HG02798 (cell line): ENCODE measurements around the gene TRIP11.

Experiments used
- ATAC-seq: cut with Tn5 transposase; IDR thresholded peaks from one replicate; pipeline ENCODE4 v1.9.1; 2021; ENCODE audit warnings: mild to moderate bottlenecking; ENCODE audit not compliant: unreplicated experiment, poor library complexity

The TRIP11 gene

DNA sequence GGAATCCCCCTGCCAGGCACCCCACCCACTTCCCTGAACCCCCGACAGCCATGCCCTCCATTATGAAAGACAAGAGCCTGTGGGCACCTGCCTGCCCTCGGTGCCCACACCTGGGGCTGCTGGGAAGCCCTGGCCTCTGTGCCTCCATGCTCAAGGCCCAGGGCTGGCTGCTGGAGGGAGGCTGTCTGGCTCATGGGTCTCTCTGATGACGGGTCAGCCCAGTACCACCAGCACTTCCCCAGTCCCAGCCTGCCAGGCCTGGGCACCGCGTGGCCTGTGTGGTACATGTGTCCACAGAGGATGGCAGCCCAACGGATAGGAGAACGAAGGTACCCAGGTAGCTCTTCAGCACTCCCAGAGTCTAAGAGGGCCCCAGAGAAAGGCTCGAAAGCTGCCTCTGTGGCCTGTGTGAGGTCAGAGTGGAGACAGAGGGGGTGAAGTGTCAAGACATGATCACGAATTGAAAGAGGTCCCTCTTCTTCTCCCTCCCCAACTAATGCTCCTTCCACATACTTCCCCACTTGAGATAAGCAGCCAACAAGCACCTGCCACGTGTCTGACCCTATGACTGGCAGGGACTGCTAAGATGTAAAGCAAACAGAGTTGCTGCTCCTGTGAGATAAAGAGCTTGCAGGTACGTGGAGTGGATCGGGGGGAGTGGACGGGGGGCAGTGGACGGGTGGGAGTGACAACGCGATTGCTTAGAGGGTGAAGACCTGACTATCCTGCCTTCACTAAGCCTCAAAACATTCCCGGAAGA lies 113.5 kb downstream of the TRIP11 start:
- ATAC-seq, result no peak

DNA sequence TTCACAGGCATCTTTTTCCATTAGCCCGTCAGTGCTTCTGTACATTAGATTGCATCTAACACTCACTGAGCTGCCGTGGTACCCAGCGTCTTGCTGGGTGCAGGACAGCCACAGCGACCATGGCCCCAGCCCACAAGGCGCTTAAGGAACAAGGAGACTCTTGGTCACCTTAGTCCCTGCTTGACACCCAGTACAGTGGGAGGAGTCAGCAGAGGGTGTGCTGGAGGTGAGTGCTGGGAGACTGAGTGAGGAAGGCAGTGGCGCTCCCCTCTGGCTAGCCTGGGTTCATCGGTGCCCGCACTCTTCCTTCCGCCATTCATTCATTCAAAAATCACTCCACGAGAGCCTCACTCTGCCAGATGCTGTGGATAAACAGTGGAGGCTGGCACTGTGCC lies 114.1 kb downstream of the TRIP11 start:
- ATAC-seq, result no peak

DNA sequence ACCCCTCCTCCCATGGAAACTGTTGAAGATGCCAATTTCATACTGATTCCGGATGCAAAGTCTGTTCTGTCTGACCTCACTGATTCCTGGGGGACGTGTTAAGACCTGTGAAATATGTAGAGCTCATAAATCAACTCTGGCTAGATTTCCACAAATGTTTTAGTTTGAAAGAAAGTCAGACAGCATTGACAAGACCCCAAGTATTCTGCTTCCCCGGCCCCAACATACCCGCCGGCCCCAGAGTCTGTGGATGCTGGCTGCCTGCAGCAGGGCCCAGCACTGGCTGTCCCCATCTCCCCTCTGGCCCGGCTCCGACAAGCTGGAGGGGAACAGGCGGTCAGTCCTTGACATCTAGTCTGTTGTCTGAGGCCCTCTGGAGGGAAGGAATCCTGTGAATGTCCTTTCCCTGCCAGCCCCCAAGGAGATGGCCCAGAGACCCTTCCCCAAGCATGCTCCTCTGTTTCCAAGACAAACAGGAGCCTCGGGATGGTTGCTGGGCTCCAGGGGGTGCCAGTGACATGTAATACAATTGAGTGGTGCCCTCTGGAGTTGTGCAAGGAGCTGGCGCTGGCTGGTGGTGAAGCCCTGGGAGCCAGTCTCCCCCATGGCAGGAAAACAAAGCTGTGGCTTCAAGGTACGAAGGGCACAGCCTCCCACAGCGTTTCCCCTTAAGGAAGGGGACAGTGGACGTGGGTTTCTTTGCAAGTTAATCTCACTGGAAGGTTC lies 114.7 kb downstream of the TRIP11 start:
- no peak for ATAC-seq

DNA sequence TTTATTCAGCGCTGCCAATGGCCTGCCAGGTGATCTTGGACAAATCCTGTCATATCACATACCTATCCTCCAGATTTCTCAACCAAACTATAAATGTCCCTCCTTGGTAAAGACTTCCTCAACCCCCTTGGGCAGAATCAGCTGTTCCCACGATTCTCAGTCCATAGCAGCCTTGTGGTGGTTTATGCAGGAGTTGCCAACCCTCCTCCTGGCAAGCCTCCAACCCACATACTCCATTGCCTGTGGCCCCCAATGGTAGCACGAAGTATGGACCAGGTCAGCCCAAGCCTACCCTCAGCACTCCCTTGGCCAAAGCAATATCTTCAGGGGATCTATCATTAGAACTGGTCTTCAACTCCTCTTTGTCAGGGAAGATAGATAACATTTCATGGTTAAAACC lies 119.3 kb downstream of the TRIP11 start:
- no peak for ATAC-seq

DNA sequence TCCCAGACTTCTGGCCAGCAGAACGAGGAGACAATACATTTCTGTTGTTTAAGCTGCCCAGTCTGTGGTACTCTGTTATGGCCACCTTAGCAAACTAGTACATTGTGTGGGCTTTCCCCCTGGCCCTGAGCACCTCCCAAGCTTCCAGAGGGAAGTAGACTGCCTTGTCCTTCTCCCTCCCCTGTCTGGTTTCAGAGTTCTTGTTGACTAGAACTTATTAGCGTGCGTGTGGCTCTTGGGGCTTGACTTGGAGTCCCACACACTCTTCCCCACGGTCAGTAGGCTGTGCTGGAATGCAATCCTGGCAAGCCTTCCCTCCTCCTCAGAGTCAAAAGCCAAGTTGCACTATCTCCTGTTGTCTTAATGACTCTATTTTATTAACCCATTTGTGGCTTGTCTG lies 120.0 kb downstream of the TRIP11 start:
- ATAC-seq, result no peak

DNA sequence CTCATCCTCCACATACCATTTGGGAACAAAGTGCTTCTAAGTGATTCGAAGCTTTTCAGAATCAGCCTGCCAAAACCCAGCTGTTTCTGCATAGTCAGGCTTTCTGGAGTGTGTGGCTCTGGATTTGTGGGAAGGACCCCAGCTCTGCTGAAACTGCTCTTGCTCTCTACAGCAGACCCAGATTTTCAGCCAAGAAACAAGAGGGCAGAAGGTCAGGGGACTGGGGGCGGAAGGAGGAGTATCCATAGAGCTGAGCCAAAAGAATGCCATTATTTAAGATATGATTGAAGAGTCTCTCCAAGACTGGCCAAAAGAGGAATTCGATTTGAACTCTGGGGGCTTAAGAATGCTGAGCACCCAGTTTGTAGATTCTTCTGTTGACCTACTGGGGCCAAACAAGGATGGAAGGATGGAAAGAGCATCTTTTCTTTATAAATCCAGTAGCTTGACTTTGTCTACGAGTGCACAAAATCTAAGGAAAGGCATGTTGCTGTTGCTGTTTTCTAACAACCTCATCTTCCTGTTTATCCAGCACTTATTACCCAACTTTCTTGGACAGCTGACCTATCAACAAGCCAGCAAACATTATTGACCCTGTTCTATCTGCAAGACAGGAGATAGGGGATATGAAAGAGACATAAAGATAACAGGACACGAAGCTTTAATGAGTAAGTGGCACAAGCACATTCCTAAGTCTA lies 121.5 kb downstream of the TRIP11 start:
- ATAC-seq, result no peak
